T-helper 1 cell treated with Interleukin-12 subunit alpha and Interleukin-12 subunit beta and Interleukin-4 antibody, amounts not matched to agents 30 μg/mL and 1 μg/mL, for 36 hours (primary cell): ENCODE measurements around the gene PABPN1.

Source experiments
- H3K27ac Mint-ChIP-seq: one replicate; pipeline ENCODE4 v1.8.0; 2021; ENCODE audit warnings: mild to moderate bottlenecking, mixed read lengths
- H3K27me3 Mint-ChIP-seq: one replicate; pipeline ENCODE4 v1.8.0; 2021; ENCODE audit warnings: low read depth, mixed read lengths
- H3K36me3 Mint-ChIP-seq: one replicate; pipeline ENCODE4 v1.8.0; 2021; ENCODE audit warnings: low read depth, mixed read lengths
- H3K4me1 Mint-ChIP-seq: one replicate; pipeline ENCODE4 v1.8.0; 2021; ENCODE audit warnings: low read depth, mixed read lengths
- H3K4me3 Mint-ChIP-seq: one replicate; pipeline ENCODE4 v1.8.0; 2021; ENCODE audit warnings: mild to moderate bottlenecking, moderate library complexity, mixed read lengths
- H3K9me3 Mint-ChIP-seq: one replicate; pipeline ENCODE4 v1.8.0; 2021; ENCODE audit warnings: mixed read lengths

The PABPN1 gene

DNA sequence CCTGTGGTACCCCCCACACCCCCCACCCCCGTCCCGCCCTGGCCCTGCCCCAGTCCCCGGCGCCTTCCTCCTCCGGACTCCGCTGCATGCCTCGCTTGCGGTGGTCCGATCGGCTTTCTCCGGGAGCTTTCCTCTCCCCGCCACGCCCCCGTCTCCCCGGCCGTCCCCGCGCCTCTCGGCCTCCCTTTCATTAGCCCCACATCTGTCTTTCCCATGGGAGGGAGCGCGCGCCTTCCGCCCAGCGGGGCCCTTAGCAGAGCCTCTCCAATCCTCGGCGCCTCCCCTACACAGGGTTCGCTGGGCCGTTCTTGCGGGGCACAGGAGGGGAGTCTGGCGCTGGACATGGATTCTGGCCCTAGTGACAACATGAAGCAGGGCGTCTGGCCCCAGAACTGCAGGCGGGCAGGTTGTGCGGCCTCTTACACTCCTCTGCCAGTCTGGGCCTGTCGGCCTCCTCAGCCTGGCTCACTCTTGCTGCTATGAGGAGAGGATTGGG is 45.2 kb downstream of the PABPN1 start:
- Mint-ChIP-seq H3K36me3 (no peaks in the 10 kb centered on the region), H3K9me3 (no peaks in the 10 kb centered on the region), H3K4me1 (peaks cover under 1% of the 10 kb centered on the region), H3K4me3 (no peak overlapping the region), H3K27ac (no peak overlapping the region), H3K27me3 (peaks cover 49% of the 10 kb centered on the region)

DNA sequence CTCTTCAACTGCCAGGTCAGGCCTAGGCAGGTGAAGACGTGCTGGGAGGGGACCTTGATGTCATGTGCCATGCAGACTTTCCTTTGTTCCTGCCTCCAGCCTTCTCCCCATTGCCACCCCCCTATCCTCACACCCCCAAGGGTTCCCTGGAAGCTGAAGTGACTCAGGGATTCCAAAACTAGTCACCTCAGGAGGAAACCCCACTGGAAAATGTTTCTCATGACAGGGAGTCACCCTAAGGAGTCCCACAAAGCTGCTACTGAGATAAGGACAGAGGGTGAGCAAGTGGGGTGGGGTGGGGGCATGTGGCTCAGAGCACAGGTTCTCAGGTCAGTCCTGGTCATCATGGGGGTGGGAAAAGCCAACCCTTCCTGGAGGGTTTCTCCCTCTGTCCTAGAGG is 49.0 kb downstream of the PABPN1 start:
- H3K9me3 Mint-ChIP-seq = no peaks in the 10 kb centered on the region
- H3K27me3 Mint-ChIP-seq = peaks cover 29% of the 10 kb centered on the region
- H3K27ac Mint-ChIP-seq = no peak overlapping the region
- no peaks in the 10 kb centered on the region for H3K36me3 Mint-ChIP-seq
- no peak overlapping the region for H3K4me3 Mint-ChIP-seq
- peaks cover 5% of the 10 kb centered on the region for H3K4me1 Mint-ChIP-seq

DNA sequence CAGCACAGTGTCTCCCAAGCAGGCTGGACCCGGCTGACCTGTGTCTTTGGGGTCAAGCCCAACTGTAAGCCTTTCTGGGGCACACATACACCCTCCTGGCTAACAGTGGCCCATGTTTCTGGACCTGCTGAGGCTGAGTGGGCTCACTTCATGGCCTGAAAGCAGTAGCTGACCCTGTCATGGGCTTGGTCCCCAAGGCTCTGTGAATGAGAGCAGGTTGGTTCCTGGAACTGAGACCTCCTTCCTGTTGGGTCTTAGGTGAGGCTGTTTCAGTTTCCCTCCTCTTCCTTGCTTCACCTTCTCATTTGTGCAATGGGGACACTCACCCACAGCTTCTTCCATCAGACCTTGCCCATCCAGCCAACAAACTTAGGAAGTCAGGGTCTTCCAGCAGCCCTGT is 50.6 kb downstream of the PABPN1 start:
- peaks cover 5% of the 10 kb centered on the region for H3K4me1 Mint-ChIP-seq
- H3K27me3 Mint-ChIP-seq = peaks cover 25% of the 10 kb centered on the region
- no peaks in the 10 kb centered on the region for H3K36me3 Mint-ChIP-seq
- no peaks in the 10 kb centered on the region for H3K9me3 Mint-ChIP-seq
- H3K4me3 Mint-ChIP-seq = no peak overlapping the region
- no peak overlapping the region for H3K27ac Mint-ChIP-seq

DNA sequence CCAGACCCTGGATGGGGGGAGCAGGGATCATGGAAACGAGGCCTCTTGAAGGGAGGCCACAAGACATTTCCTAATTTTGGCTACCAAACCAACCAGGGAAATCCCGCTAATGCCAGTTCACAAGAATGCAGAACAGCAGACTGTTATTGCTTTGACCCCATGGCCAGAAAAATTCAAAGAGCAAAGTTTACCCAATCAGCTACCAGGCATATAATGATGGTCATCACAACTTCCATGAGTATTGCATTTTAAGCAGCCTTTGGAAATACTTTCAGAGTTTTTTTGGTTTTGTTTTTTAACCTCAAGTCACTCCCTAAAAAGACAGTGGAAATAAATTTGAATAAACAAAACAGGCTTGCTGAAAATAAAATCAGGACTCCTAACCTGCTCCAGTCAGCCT is 51.3 kb downstream of the PABPN1 start, which contains the start of gene IL25:
Gene IL25 (plus strand): TSS at position 301 of the 400 bp plus-strand sequence.
- Mint-ChIP-seq H3K27ac (no peak within 1 kb of the TSS), H3K4me1 (peaks cover 5% of the 10 kb centered on the region), H3K9me3 (no peaks in the 10 kb centered on the region), H3K27me3 (peaks cover 18% of the 10 kb centered on the region), H3K36me3 (no peaks in the 10 kb centered on the region), H3K4me3 (no peak within 1 kb of the TSS)

DNA sequence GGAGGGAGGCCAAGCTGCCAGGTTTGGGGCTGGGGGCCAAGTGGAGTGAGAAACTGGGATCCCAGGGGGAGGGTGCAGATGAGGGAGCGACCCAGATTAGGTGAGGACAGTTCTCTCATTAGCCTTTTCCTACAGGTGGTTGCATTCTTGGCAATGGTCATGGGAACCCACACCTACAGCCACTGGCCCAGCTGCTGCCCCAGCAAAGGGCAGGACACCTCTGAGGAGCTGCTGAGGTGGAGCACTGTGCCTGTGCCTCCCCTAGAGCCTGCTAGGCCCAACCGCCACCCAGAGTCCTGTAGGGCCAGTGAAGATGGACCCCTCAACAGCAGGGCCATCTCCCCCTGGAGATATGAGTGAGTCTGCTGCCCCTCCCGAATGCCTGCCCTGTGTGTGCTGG is 51.8 kb downstream of the PABPN1 start:
- no peaks in the 10 kb centered on the region for H3K9me3 Mint-ChIP-seq
- H3K27me3 Mint-ChIP-seq = peaks cover 13% of the 10 kb centered on the region
- no peaks in the 10 kb centered on the region for H3K36me3 Mint-ChIP-seq

More for the DNA sequence above, 51.8 kb downstream of the PABPN1 start:
- H3K4me1 Mint-ChIP-seq = peaks cover 5% of the 10 kb centered on the region
- no peak overlapping the region for H3K4me3 Mint-ChIP-seq
- H3K27ac Mint-ChIP-seq = no peak overlapping the region
